Suprapubic skin (tissue), 4 donors: ENCODE measurements around the gene TLE4. TPM values are rescaled to one million over a fixed set of nuclear protein-coding genes. Genes with fewer than 3 reads are reported as not detected.

Experiments used
- DNase-seq, 2 donors: peaks; one replicate each; pipeline ENCODE4 v3.0.0-alpha.2; 2019; ENCODE audit warnings: low spot score in 2 of 2
- H3K27ac ChIP-seq: fragments of 200-600 bp; sonication (generic); one replicate; pipeline ENCODE4 v1.5.1; 2019
- H3K27me3 ChIP-seq: fragments of 200-600 bp; sonication (generic); one replicate; pipeline ENCODE4 v1.5.1; 2019
- H3K36me3 ChIP-seq: fragments of 200-600 bp; sonication (generic); one replicate; pipeline ENCODE4 v1.5.1; 2019
- H3K4me1 ChIP-seq: fragments of 200-600 bp; sonication (generic); one replicate; pipeline ENCODE4 v1.5.1; 2019
- H3K4me3 ChIP-seq: fragments of 200-600 bp; sonication (generic); one replicate; pipeline ENCODE4 v1.5.1; 2019; ENCODE audit warnings: mild to moderate bottlenecking
- H3K9me3 ChIP-seq: fragments of 200-600 bp; sonication (generic); one replicate; pipeline ENCODE4 v1.5.1; 2019
- CTCF ChIP-seq, 2 donors: fragments of 200-600 bp in 1 of 2; fragments of 450-650 bp in 1 of 2; sonication (generic) in 1 of 2; IDR thresholded peaks; one replicate each; pipeline ENCODE4 v1.5.1; 2016 to 2019; ENCODE audit warnings: antibody characterized with exemption in 2 of 2, mild to moderate bottlenecking in 1 of 2, moderate library complexity in 1 of 2
- EP300 ChIP-seq: sonication (generic); formaldehyde crosslinking; IDR thresholded peaks from one replicate; pipeline ENCODE4 v1.6.1; 2017; ENCODE audit warnings: antibody characterized with exemption
- POLR2A ChIP-seq, 2 donors: fragments of 450-650 bp; IDR thresholded peaks; one replicate each; pipeline ENCODE4 v1.6.1; 2017; ENCODE audit warnings: antibody characterized with exemption in 2 of 2, mild to moderate bottlenecking in 2 of 2, moderate library complexity in 2 of 2
- POLR2AphosphoS5 ChIP-seq, 3 donors: sonication (generic); formaldehyde crosslinking; IDR thresholded peaks; one replicate each; pipeline ENCODE4 v1.6.1; 2017; ENCODE audit warnings: antibody characterized with exemption in 3 of 3
- WGBS: methylation state at CpG from one replicate; pipeline ENCODE4 v1.1.5; 2018; 5-methylcytosine and 5-hydroxymethylcytosine counted together
- total RNA-seq, 4 donors: library from RNA; depleted of rRNA; stranded (reverse); fragments of >200 nt; gene quantifications; one replicate each; pipeline ENCODE4 v1.1.0, GENCODE V29; 2016

TLE4 gene
- total RNA-seq, 4 donors from 2014 or later, result 44.3 to 109 (median 67.0) TPM

GRCh38 chr9:79555474-79556089, 16.2 kb upstream of the TLE4 start:
- H3K4me3 ChIP-seq, result no peak overlapping the region
- H3K9me3 ChIP-seq, result no peaks in the 10 kb centered on the region
- TF ChIP-seq EP300, result no peak
- H3K27ac ChIP-seq, result no peak overlapping the region
- H3K4me1 ChIP-seq, result no peaks in the 10 kb centered on the region
- 82% methylated on average over 5 of the region's 5 CpGs for WGBS
- H3K36me3 ChIP-seq, result no peaks in the 10 kb centered on the region
- no peak for DNase-seq
- H3K27me3 ChIP-seq, result no peaks in the 10 kb centered on the region

- Histone ChIP-seq H3K4me3 (no peak overlapping the region), H3K4me1 (no peaks in the 10 kb centered on the region), H3K36me3 (no peaks in the 10 kb centered on the region), H3K9me3 (no peaks in the 10 kb centered on the region), H3K27me3 (no peaks in the 10 kb centered on the region), H3K27ac (no peak overlapping the region)
- DNase-seq, result no peak
- WGBS, result 51% methylated on average over 3 of the region's 3 CpGs
- TF ChIP-seq POLR2A (IDR thresholded peaks at IDR 0.05) (no peak), EP300 (no peak), CTCF (IDR thresholded peaks at IDR 0.05) (no peak), POLR2AphosphoS5 (IDR thresholded peaks at IDR 0.05) (no peak)
These were observed 12.1 kb upstream of the TLE4 start for GRCh38 chr9:79559495-79560181.

GRCh38 chr9:79562749-79563386, 8.9 kb upstream of the TLE4 start:
- WGBS, result 93% methylated on average over 5 of the region's 5 CpGs
- no peak overlapping the region for H3K4me3 ChIP-seq
- no peak overlapping the region for H3K27ac ChIP-seq
- H3K27me3 ChIP-seq, result no peaks in the 10 kb centered on the region
- no peak for TF ChIP-seq POLR2A (IDR thresholded peaks at IDR 0.05)
- no peak for TF ChIP-seq POLR2AphosphoS5 (IDR thresholded peaks at IDR 0.05)
- TF ChIP-seq EP300, result no peak
- TF ChIP-seq CTCF (IDR thresholded peaks at IDR 0.05), result no peak
- DNase-seq, result no peak
- no peaks in the 10 kb centered on the region for H3K9me3 ChIP-seq
- H3K4me1 ChIP-seq, result no peaks in the 10 kb centered on the region
- no peaks in the 10 kb centered on the region for H3K36me3 ChIP-seq

GRCh38 chr9:79564105-79564504, 7.7 kb upstream of the TLE4 start:
- Histone ChIP-seq H3K4me1 (no peaks in the 10 kb centered on the region), H3K27ac (no peak overlapping the region), H3K9me3 (no peaks in the 10 kb centered on the region), H3K36me3 (no peaks in the 10 kb centered on the region), H3K4me3 (no peak overlapping the region), H3K27me3 (no peaks in the 10 kb centered on the region)
- 77% methylated on average over 2 of the region's 2 CpGs for WGBS
- DNase-seq, result no peak
- TF ChIP-seq POLR2AphosphoS5 (IDR thresholded peaks at IDR 0.05), result no peak
- TF ChIP-seq CTCF (IDR thresholded peaks at IDR 0.05), result no peak
- no peak for TF ChIP-seq POLR2A (IDR thresholded peaks at IDR 0.05)
- no peak for TF ChIP-seq EP300

GRCh38 chr9:79565245-79565644, 6.5 kb upstream of the TLE4 start:
- Histone ChIP-seq H3K27me3 (no peaks in the 10 kb centered on the region), H3K27ac (no peak overlapping the region), H3K36me3 (no peaks in the 10 kb centered on the region), H3K9me3 (no peaks in the 10 kb centered on the region), H3K4me1 (peaks cover 2% of the 10 kb centered on the region), H3K4me3 (no peak overlapping the region)
- no peak for TF ChIP-seq EP300
- no peak for TF ChIP-seq POLR2A (IDR thresholded peaks at IDR 0.05)
- TF ChIP-seq POLR2AphosphoS5 (IDR thresholded peaks at IDR 0.05), result no peak
- no peak for TF ChIP-seq CTCF (IDR thresholded peaks at IDR 0.05)
- DNase-seq, result no peak
- 77% methylated on average over 2 of the region's 2 CpGs for WGBS
